DMS53 (cell line): ENCODE data around the gene AMBP.
A peak's percentile ranks its signal among the peaks of the same experiment; 100 is the strongest.
"Not testable (repeated sequence)": the region's sequence is repeated elsewhere in the genome, so short reads cannot be mapped to it uniquely, and the experiment has no call there.

Experiments
- DNase-seq: peaks from one replicate; lab custom pipeline; 2025; lab: John Stamatoyannopoulos, UW

Gene AMBP

GRCh38 chr9:114091711-114092110 is 13.6 kb upstream of the AMBP start:
- DNase-seq: no peak

DNA sequence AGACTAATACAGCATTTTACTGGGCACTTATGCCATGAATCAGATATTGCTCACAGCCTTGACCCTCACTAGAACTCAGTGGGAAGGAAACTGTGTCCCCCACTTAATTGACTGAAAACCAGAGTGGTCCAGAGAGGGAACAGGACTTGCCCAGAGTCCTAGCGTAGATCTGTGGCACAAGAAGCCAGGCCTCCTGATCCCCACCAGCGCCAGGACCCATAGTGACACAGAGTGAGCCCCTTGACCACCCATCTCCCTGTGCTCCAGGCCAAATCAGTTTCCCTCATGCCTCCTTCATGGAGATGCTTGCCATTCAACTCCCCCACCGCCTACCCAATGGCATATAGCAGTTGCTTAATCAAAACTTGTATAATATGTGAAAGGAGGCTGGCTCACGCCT is 12.7 kb upstream of the AMBP start:
- DNase-seq: no peak

- DNase-seq: no peak
These were observed 11.2 kb upstream of the AMBP start for GRCh38 chr9:114089206-114089840.

- DNase-seq: no peak
These were observed 10.6 kb upstream of the AMBP start for GRCh38 chr9:114088571-114089170.

GRCh38 chr9:114087721-114088120 is 9.6 kb upstream of the AMBP start:
- DNase-seq: no peak

- DNase-seq: no peak
These were observed 8.5 kb upstream of the AMBP start for GRCh38 chr9:114086607-114087006.

GRCh38 chr9:114086009-114086408 is 7.9 kb upstream of the AMBP start:
- DNase-seq: peak; percentile 18

- DNase-seq: no peak
These were observed 7.3 kb upstream of the AMBP start for GRCh38 chr9:114085387-114085789.

- DNase-seq: no peak
These were observed 6.4 kb upstream of the AMBP start for GRCh38 chr9:114084282-114085073.

- no peak for DNase-seq
These were observed 5.6 kb upstream of the AMBP start for GRCh38 chr9:114083666-114084065.

GRCh38 chr9:114082763-114083412 is 4.8 kb upstream of the AMBP start:
- DNase-seq: not testable (repeated sequence)

DNA sequence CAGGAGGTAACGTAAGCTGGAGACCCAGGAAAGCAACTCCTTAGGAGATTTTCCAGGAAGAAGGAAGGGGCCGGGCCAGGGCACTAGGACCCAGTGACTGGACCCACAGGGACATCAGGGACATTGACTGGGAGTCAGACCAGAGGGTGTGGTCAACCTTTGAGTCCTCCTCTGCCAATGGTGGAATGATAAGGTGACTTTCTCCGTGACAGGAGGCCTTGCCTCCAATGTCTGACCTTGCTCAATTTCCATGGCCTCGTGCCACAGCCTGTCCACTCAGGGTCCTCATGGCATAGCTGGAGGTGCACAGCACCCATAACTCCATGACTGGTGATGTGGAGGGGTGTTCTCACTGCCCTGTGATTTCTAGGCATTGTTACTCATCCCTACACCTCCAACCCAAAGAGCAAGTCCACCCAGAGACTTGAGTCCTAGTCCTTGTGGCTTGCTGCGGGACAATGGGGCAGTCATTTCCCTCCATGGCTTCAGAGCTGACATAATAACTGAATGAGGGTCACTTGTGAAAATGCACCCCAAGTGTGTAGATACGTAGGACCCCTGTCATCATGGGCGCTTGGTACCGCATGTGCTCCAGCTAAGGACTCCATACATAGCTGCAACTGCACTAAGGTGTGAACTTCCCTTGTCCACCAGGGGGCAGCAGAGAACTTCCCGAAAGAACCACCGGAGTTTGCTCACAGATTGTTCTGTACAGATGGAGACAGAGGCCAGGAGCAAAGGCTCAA is 4.1 kb upstream of the AMBP start:
- DNase-seq: peak; percentile 91

GRCh38 chr9:114081441-114082016 is 3.4 kb upstream of the AMBP start:
- peak; percentile 57 for DNase-seq

DNA sequence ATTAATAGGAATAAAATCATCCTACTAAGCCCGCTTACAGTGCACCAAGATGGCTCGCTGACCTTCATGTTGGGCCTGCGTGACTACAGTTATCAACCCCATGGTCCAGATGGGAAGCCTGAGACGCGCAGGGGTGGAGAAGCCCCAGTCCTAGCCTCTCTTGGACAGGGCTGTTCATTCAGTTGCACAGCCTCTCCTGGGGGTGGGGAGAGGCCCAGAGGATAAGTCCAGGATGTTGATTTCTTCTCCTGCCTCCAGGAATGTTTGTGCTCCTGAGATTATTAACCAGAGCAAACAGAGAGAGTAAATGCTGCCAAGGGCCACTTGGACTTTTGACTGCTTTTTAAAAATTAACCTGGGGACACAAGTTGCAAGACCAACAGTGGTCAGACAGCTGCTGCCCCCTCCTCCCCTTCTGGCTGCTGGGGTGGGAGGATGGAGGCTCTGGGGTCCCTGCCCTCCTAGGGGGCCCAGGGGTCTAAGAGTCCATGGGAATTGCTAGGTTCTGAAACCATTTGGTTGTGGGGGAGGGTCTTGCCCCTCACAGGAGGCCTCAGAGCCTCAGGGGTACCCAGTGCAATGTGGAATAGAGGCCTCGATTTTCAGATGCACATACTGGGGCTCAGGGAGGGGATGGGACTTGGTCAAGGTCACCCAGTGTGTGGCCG is 2.8 kb upstream of the AMBP start:
- DNase-seq: peak; percentile 90

DNA sequence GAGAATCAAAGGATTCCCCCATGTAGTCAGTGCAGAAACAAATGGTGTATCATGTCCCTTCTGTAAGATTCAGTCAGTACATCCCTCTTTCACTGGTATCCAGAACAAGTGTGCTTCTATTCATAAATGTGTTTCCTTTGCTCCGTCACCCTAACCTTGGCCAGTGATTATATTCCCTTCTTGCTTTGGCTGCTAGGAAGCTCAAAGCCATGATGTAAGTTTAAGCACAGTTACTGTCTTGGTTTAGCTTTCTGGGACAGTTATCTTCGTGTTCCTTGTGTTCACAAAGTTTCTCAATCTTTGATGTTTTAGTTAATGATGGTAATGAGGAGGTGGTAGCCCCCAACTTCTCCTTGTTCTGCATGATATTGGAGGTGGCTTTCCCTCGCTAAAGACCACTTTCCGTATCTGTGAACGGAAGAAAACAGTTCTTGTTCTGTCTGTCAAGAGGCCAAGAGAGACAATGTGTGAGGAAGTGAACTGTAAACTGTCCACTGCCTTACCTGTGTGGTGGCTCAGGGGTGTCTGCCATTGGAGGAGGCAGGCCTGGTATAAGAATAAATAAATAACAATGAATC is 2.2 kb upstream of the AMBP start:
- DNase-seq: peak; percentile 68

- DNase-seq: no peak
These were observed 669 bp upstream of the AMBP start for GRCh38 chr9:114078781-114079156.

DNA sequence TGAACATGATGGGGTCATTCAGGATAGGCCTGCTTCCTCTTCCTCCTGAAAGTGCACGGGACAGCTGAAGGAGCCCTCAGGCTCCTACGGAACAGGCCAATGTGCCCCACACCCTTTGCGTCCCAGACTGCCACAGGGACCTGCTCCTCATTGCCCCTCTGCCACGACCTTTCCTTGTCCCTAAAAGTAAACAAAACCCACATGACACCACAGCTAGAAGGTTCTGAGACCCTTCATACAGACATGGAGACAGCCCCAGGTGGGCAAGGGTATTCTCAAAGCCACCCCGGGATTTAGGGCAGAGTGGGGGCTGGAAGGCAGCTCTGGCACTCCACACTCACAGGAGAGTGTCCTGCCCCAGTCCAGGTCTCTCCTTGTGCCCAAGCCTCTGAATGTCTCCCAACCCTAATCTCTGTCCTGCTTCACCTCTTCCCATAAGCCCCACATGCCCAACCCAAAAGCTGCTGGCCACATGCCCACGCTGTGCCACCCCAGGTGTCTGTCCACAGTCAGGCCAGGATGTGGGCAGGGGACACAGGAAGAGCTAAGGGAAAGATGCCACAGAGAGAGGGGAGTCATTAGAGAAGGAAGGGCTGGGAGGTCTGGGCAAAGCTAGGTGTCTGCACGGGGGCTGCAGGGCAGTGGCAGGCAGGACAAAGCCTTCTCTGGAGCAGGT is 800 bp downstream of the AMBP start:
- no peak for DNase-seq

- no peak for DNase-seq
These were observed 1.6 kb downstream of the AMBP start for GRCh38 chr9:114076237-114077161.

GRCh38 chr9:114075602-114076001 is 2.5 kb downstream of the AMBP start:
- no peak for DNase-seq
